Testis (tissue), 3 donors: ENCODE data around the gene CHMP6. TPM values are rescaled to one million over a fixed set of nuclear protein-coding genes. Genes with fewer than 3 reads are reported as not detected.

ENCODE experiments used
- DNase-seq: peaks from one replicate; pipeline ENCODE4 v3.0.0-alpha.2; 2019
- H3K27ac ChIP-seq, 2 donors: fragments of 200-600 bp; sonication (generic); one replicate each; pipeline ENCODE4 v1.5.1; 2019
- H3K27me3 ChIP-seq: fragments of 200-600 bp; sonication (generic); one replicate; pipeline ENCODE4 v1.5.1; 2019
- H3K36me3 ChIP-seq: fragments of 200-600 bp; sonication (generic); one replicate; pipeline ENCODE4 v1.5.1; 2017; ENCODE audit warnings: low read depth; ENCODE audit errors: missing control alignments
- H3K4me1 ChIP-seq: fragments of 200-600 bp; sonication (generic); one replicate; pipeline ENCODE4 v1.5.1; 2019
- H3K4me3 ChIP-seq, 2 donors: fragments of 200-600 bp; sonication (generic); one replicate each; pipeline ENCODE4 v1.5.1; 2017 to 2019
- H3K9me3 ChIP-seq: fragments of 200-600 bp; sonication (generic); one replicate; pipeline ENCODE4 v1.5.1; 2017
- CTCF ChIP-seq, 3 experiments: fragments of 450-650 bp in 2 of 3; fragments of 200-600 bp in 1 of 3; sonication (generic) in 1 of 3; IDR thresholded peaks; one replicate each; pipeline ENCODE4 v1.5.1; 2016 to 2019; ENCODE audit warnings: antibody characterized with exemption in 3 of 3, mild to moderate bottlenecking in 2 of 3, moderate library complexity in 1 of 3
- POLR2A ChIP-seq: fragments of 450-650 bp; IDR thresholded peaks from one replicate; pipeline ENCODE4 v1.6.1; 2017; ENCODE audit warnings: antibody characterized with exemption, mild to moderate bottlenecking, moderate library complexity
- WGBS, 2 donors: methylation state at CpG; one replicate each; pipeline ENCODE4 v1.1.5; 2018; 5-methylcytosine and 5-hydroxymethylcytosine counted together
- intact Hi-C: fragments of 100-400 bp; cut with DNase I; formaldehyde crosslinking; loops from one replicate; pipeline ENCODE4 v1.15.1; 2023; ENCODE audit warnings: low total_unique reads
- polyA plus RNA-seq: library from polyadenylated mRNA; stranded (reverse); fragments of 350-450 nt; fragmentation: Illumina TruSeq; extraction: RNeasy Lipid Tissue Mini Kit (QIAGEN cat#74804); gene quantifications from one replicate; pipeline ENCODE4 v1.2.3, GENCODE V29; 2014; ENCODE audit warnings: low read depth, low replicate concordance; ENCODE audit not compliant: insufficient read depth
- total RNA-seq, 2 donors: library from RNA; depleted of rRNA; stranded (reverse); fragments of >200 nt; gene quantifications; one replicate each; pipeline ENCODE4 v1.2.3, GENCODE V29; 2016

Gene CHMP6
- total and polyA plus RNA-seq, 3 donors from 2014 or later: 18.5 to 29.8 (median 28.2) TPM

- DNase-seq: no peak
- H3K9me3 ChIP-seq: no peaks in the 10 kb centered on the region
- H3K27me3 ChIP-seq: no peaks in the 10 kb centered on the region
- TF ChIP-seq CTCF (IDR thresholded peaks at IDR 0.05) (no peak), POLR2A (no peak)
- H3K36me3 ChIP-seq: no peaks in the 10 kb centered on the region
- intact Hi-C loops: no loop called here
- peaks cover 8% of the 10 kb centered on the region for H3K4me1 ChIP-seq
- H3K4me3 ChIP-seq: no peak overlapping the region
- H3K27ac ChIP-seq: no peak overlapping the region
- 44 to 50% methylated on average over 21 of the region's 21 CpGs for WGBS, 2 donors
Measured at GRCh38 chr17:81002409-81003361, 11.0 kb downstream of the CHMP6 start.

- peak overlapping the region in 1 of 2 donors; percentile 34 for H3K4me3 ChIP-seq
- intact Hi-C loops: no loop called here
- H3K36me3 ChIP-seq: no peaks in the 10 kb centered on the region
- H3K4me1 ChIP-seq: peaks cover 8% of the 10 kb centered on the region
- DNase-seq: no peak
- H3K9me3 ChIP-seq: no peaks in the 10 kb centered on the region
- WGBS, 2 donors: 2 to 4% methylated on average over 15 to 37 of the region's 72 CpGs
- no peak for TF ChIP-seq CTCF (IDR thresholded peaks at IDR 0.05)
- no peak for TF ChIP-seq POLR2A
- H3K27me3 ChIP-seq: no peaks in the 10 kb centered on the region
- H3K27ac ChIP-seq: no peak overlapping the region
Measured at GRCh38 chr17:81003711-81004475, 12.3 kb downstream of the CHMP6 start.

GRCh38 chr17:81006891-81007290, 15.2 kb downstream of the CHMP6 start:
- TF ChIP-seq CTCF (IDR thresholded peaks at IDR 0.05): no peak
- TF ChIP-seq POLR2A: no peak
- 85 to 93% methylated on average over 10 of the region's 10 CpGs for WGBS, 2 donors
- H3K4me1 ChIP-seq: peaks cover 8% of the 10 kb centered on the region
- no peak for DNase-seq
- intact Hi-C loops: no loop called here
- H3K9me3 ChIP-seq: no peaks in the 10 kb centered on the region
- no peaks in the 10 kb centered on the region for H3K36me3 ChIP-seq
- no peak overlapping the region for H3K4me3 ChIP-seq
- no peaks in the 10 kb centered on the region for H3K27me3 ChIP-seq
- H3K27ac ChIP-seq: no peak overlapping the region

- H3K36me3 ChIP-seq: no peaks in the 10 kb centered on the region
- no peak for TF ChIP-seq POLR2A
- no peak for TF ChIP-seq CTCF (IDR thresholded peaks at IDR 0.05)
- intact Hi-C loops: no loop called here
- 85 to 88% methylated on average over 11 of the region's 11 CpGs for WGBS, 2 donors
- no peak overlapping the region for H3K27ac ChIP-seq
- H3K4me3 ChIP-seq: no peak overlapping the region
- H3K9me3 ChIP-seq: no peaks in the 10 kb centered on the region
- DNase-seq: no peak
- no peaks in the 10 kb centered on the region for H3K27me3 ChIP-seq
- H3K4me1 ChIP-seq: peaks cover 4% of the 10 kb centered on the region
Measured at GRCh38 chr17:81008140-81008539, 16.5 kb downstream of the CHMP6 start.
